Activated CD8-positive, alpha-beta memory T cell treated with anti-CD3 and anti-CD28 coated beads for 1 hour (primary cell): ENCODE measurements around the gene RAB1B.
"Not testable (repeated sequence)": the region's sequence is repeated elsewhere in the genome, so short reads cannot be mapped to it uniquely, and the experiment has no call there.

Source experiments
- DNase-seq, 2 donors: peaks; one replicate each; pipeline ENCODE4 v3.0.0-alpha.2; 2020; ENCODE audit warnings: low read depth in 1 of 2; ENCODE audit errors: extremely low read depth in 1 of 2

The RAB1B gene

GRCh38 chr11:66317723-66318599, 49.5 kb downstream of the RAB1B start:
- DNase-seq, result peak; percentile 58 to 77

- DNase-seq, result no peak
These were observed 50.1 kb downstream of the RAB1B start for GRCh38 chr11:66318600-66318970.

- not testable (repeated sequence) for DNase-seq
These were observed 51.9 kb downstream of the RAB1B start for GRCh38 chr11:66320289-66320688.

GRCh38 chr11:66320748-66321147, 52.3 kb downstream of the RAB1B start:
- DNase-seq, result not testable (repeated sequence)

GRCh38 chr11:66321606-66322005, 53.2 kb downstream of the RAB1B start:
- DNase-seq, result no peak

- DNase-seq, result no peak
These were observed 54.4 kb downstream of the RAB1B start for GRCh38 chr11:66322732-66323427.

GRCh38 chr11:66323684-66324083, 55.2 kb downstream of the RAB1B start:
- no peak for DNase-seq

GRCh38 chr11:66324664-66325063, 56.2 kb downstream of the RAB1B start:
- DNase-seq, result no peak

GRCh38 chr11:66325263-66325671, 56.8 kb downstream of the RAB1B start:
- DNase-seq, result no peak

- no peak for DNase-seq
These were observed 58.0 kb downstream of the RAB1B start for GRCh38 chr11:66326261-66327111.
